Mesothelial cell of epicardium (in vitro differentiated cells): ENCODE measurements around the gene CCNQ. TPM values are rescaled to one million over a fixed set of nuclear protein-coding genes. Genes with fewer than 3 reads are reported as not detected.

Experiments used
- DNase-seq, 2 experiments: peaks; one replicate each; pipeline ENCODE4 v3.0.0; 2021; ENCODE audit warnings: low spot score in 2 of 2; ENCODE audit not compliant: unreplicated experiment in 2 of 2
- H3K27ac Mint-ChIP-seq: 2 replicates; pipeline ENCODE4 v1.8.0; 2021; ENCODE audit warnings: mixed read lengths
- H3K27me3 Mint-ChIP-seq: 2 replicates; pipeline ENCODE4 v1.8.0; 2021; ENCODE audit warnings: low read depth, mixed read lengths
- H3K36me3 Mint-ChIP-seq: 2 replicates; pipeline ENCODE4 v1.8.0; 2021; ENCODE audit warnings: mixed read lengths
- H3K4me1 Mint-ChIP-seq: 2 replicates; pipeline ENCODE4 v1.8.0; 2021; ENCODE audit warnings: mixed read lengths
- H3K4me3 Mint-ChIP-seq: 2 replicates; pipeline ENCODE4 v1.8.0; 2021; ENCODE audit warnings: mild to moderate bottlenecking, moderate library complexity, mixed read lengths
- H3K9me3 Mint-ChIP-seq: 2 replicates; pipeline ENCODE4 v1.8.0; 2021; ENCODE audit warnings: mixed read lengths
- total RNA-seq: library from RNA; stranded (reverse); gene quantifications from 3 replicates; pipeline ENCODE4 v1.2.1, GENCODE V29; 2021
- TF ChIP-seq, protein P1 (sequence below): fragments of 200-600 bp; sonication (generic); IDR thresholded peaks from one replicate; pipeline ENCODE4 v1.5.0; 2021; ENCODE audit warnings: antibody characterized with exemption; ENCODE audit not compliant: unreplicated experiment

CCNQ gene
- total RNA-seq, 1 donor from 2014 or later = 17.3 TPM

DNA sequence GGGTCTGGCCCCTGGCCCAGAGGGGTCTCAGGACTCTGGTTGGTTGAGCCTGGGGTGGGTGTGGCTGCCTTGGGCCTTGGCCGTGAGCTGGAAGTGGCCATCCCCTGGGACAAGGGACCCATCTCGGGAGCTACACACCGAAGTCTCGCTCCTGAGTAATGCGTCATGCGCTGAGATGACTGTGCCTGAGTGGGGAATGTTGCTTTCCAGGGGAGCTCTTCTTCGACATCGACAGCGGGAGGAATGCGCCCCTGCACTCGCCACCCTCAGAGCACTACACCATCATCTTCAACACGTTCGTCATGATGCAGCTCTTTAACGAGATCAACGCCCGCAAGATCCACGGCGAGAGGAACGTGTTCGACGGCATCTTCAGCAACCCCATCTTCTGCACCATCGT is 38.5 kb downstream of the CCNQ start:
- no peaks in the 10 kb centered on the region for H3K36me3 Mint-ChIP-seq

DNA sequence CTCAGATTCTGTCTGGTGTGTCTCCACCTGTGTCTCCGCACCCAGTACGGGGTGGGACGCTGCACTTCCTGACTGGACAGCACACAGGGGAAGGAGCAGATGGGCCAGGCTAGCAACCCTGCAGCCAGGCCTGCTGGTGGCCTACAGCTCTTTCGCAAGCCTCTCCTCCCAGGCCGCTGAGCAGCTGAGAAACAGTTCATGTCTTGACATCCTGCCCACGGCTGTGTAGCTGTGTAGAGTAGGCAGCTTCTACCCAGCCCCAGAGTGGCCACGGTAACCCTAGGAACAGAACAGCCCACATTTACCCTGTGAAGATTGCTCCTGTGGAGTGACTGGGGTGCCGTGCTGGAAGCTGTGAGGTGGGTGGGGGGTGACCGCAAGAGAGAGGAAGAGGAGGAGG is 38.9 kb downstream of the CCNQ start:
- no peak for DNase-seq
- H3K27ac Mint-ChIP-seq = no peak overlapping the region
- peaks cover 10% of the 10 kb centered on the region for H3K9me3 Mint-ChIP-seq
- H3K4me3 Mint-ChIP-seq = no peak overlapping the region
- H3K27me3 Mint-ChIP-seq = peaks cover 4% of the 10 kb centered on the region
- TF ChIP-seq, protein P1, sequence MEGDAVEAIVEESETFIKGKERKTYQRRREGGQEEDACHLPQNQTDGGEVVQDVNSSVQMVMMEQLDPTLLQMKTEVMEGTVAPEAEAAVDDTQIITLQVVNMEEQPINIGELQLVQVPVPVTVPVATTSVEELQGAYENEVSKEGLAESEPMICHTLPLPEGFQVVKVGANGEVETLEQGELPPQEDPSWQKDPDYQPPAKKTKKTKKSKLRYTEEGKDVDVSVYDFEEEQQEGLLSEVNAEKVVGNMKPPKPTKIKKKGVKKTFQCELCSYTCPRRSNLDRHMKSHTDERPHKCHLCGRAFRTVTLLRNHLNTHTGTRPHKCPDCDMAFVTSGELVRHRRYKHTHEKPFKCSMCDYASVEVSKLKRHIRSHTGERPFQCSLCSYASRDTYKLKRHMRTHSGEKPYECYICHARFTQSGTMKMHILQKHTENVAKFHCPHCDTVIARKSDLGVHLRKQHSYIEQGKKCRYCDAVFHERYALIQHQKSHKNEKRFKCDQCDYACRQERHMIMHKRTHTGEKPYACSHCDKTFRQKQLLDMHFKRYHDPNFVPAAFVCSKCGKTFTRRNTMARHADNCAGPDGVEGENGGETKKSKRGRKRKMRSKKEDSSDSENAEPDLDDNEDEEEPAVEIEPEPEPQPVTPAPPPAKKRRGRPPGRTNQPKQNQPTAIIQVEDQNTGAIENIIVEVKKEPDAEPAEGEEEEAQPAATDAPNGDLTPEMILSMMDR = no peak
- H3K4me1 Mint-ChIP-seq = no peaks in the 10 kb centered on the region
- H3K36me3 Mint-ChIP-seq = no peaks in the 10 kb centered on the region

More for the DNA sequence above, 38.5 kb downstream of the CCNQ start:
- H3K4me3 Mint-ChIP-seq = no peak overlapping the region
- H3K9me3 Mint-ChIP-seq = peaks cover 10% of the 10 kb centered on the region
- DNase-seq = no peak
- H3K27me3 Mint-ChIP-seq = peaks cover 2% of the 10 kb centered on the region
- no peak overlapping the region for H3K27ac Mint-ChIP-seq
- no peaks in the 10 kb centered on the region for H3K4me1 Mint-ChIP-seq
- TF ChIP-seq, protein P1 = no peak

DNA sequence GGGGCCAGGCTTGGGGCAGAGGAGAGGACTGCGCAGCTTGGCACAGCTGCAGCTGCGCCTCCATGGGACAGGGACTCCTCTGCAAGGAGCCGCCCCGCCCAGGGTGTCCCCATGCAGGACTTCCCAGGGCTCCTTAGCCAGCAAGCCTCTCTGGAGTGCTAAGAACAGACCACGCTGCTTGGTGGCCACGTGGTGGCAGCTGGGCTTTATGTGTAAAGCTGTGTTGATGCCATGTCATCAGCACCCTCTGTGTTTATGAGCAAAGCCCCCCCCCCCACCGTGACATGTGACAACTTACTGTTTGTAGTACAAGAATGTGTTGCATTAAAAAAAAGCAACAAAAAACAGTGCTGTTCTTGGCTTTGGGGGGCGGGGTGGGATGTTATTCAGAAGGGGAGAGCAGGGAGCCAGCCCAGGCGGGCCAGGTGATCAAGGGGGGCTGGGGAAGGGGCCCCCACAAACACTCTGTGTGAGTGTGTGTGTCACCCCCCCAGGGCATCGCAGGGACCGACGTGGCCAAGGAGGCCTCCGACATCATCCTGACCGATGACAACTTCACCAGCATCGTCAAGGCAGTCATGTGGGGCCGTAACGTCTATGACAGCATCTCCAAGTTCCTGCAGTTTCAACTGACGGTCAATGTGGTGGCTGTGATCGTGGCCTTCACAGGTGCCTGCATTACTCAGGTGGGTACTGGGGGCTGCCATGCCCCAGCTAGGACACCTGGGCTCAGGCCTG is 41.2 kb downstream of the CCNQ start:
- Mint-ChIP-seq H3K4me1 (no peaks in the 10 kb centered on the region), H3K27me3 (peaks cover 4% of the 10 kb centered on the region), H3K36me3 (no peaks in the 10 kb centered on the region), H3K4me3 (no peak overlapping the region), H3K27ac (no peak overlapping the region), H3K9me3 (peaks cover 4% of the 10 kb centered on the region)
- TF ChIP-seq, protein P1 = no peak
- no peak for DNase-seq

DNA sequence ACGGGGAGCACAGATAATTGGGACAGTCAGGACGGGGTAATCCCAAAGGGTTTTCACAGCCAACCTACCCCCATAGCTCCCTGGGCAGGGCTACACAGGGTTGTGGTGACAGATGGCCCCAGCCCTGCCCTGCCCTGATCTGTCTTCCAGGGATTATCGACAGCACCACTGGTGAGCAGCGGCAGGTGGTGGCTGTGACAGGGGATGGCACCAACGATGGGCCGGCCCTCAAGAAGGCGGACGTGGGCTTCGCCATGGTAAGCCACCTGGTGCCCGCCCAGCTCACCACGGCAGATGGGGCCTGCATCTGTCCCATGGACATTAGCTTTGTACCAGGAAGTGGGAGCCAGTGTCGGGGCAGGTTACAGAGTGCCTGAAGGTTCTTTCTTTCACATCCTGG is 42.2 kb downstream of the CCNQ start:
- Mint-ChIP-seq H3K9me3 (peaks cover 4% of the 10 kb centered on the region), H3K4me1 (no peaks in the 10 kb centered on the region), H3K4me3 (no peak overlapping the region), H3K27ac (no peak overlapping the region), H3K27me3 (peaks cover 4% of the 10 kb centered on the region), H3K36me3 (no peaks in the 10 kb centered on the region)
- no peak for DNase-seq
- TF ChIP-seq, protein P1 = no peak

DNA sequence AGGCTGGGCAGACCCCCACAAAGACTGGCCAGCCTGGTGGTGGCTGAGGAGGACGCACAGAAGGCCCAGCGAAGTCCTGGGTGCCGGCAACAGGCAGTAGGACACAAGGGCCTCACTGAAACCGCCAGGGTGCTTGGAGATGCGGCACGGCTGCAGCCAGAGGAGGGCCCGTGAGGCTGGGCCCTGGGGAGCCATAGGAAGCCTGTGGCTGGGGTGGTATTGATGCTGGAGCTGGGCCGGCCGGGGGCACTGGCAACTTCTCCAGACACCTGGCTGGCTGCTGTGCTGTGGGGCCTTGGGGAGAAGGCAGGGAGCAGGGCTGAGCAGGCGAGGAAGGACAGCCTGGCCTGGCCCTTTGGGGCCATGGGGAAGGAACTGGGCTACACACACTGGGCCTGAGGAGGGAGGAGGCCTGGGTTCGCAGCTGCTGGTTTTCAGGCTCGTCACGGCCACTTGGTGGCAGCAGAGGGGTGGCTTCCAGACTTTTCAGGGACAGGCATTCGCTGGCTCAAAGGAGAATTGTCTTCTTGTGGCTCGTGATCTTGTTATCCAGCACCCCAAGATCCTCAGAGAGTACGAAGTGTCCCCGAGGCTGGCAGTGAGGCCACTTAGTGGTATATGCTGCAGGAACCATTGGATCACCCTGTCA is 44.3 kb downstream of the CCNQ start:
- no peaks in the 10 kb centered on the region for H3K4me1 Mint-ChIP-seq
- no peak overlapping the region for H3K4me3 Mint-ChIP-seq
- no peak overlapping the region for H3K27ac Mint-ChIP-seq
- no peaks in the 10 kb centered on the region for H3K36me3 Mint-ChIP-seq
- H3K27me3 Mint-ChIP-seq = peaks cover 5% of the 10 kb centered on the region
- TF ChIP-seq, protein P1 = peak; percentile 60
- H3K9me3 Mint-ChIP-seq = peaks cover 5% of the 10 kb centered on the region
- peak in 1 of 2 experiments; percentile 67 for DNase-seq
